ENCODE measurements around the gene CHERP. TPM values are rescaled to one million over a fixed set of nuclear protein-coding genes. Genes with fewer than 3 reads are reported as not detected.

The CHERP gene
- total and polyA plus RNA-seq, 7 experiments from 2014 or later = 10.4 to 80.7 (median 60.4) TPM

GRCh38 chr19:16524991-16525734, 17.1 kb downstream of the CHERP start:
- Mint-ChIP-seq H3K36me3 (peaks cover 0 to 40% (median 8%) of the 10 kb centered on the region in 5 donors), H3K27ac (no peak overlapping the region), H3K9me3 (no peaks in the 10 kb centered on the region), H3K27me3 (no peaks in the 10 kb centered on the region), H3K4me1 (no peaks in the 10 kb centered on the region), H3K4me3 (no peak overlapping the region)
- Histone ChIP-seq H3K9me3 (ENCODE audit: control insufficient read depth in 2 of 3, low read length in 3 of 3) (no peaks in the 10 kb centered on the region), H3K36me3 (ENCODE audit: control insufficient read depth in 2 of 3, insufficient read depth in 3 of 3, low read length in 3 of 3) (peaks cover 15 to 98% (median 21%) of the 10 kb centered on the region in 3 experiments), H3K27ac (ENCODE audit: low read depth, low read length) (no peak overlapping the region), H3K4me1 (ENCODE audit: control insufficient read depth in 2 of 2, insufficient read depth in 2 of 2, low read length in 2 of 2) (no peaks in the 10 kb centered on the region), H3K4me3 (ENCODE audit: low read length) (no peak overlapping the region), H3K27me3 (ENCODE audit: control insufficient read depth in 2 of 2, insufficient read depth in 2 of 2, low read length in 2 of 2) (no peaks in the 10 kb centered on the region)
- intact Hi-C loops (cut with micrococcal nuclease) = loop anchor here in 1 of 2 donors (5.0 kb wide), 1 partner anchor 102 kb away; the partner anchor contains the start of gene MED26
- no peak for DNase-seq
- CTCF ChIA-PET = no interaction called here
- ATAC-seq = no peak
- POLR2A ChIA-PET = no interaction called here

GRCh38 chr19:16522559-16523377, 19.5 kb downstream of the CHERP start:
- ATAC-seq (no peak), DNase-seq (no peak)
- Histone ChIP-seq H3K27me3 (ENCODE audit: control insufficient read depth in 2 of 2, insufficient read depth in 2 of 2, low read length in 2 of 2) (no peaks in the 10 kb centered on the region), H3K27ac (ENCODE audit: low read depth, low read length) (no peak overlapping the region), H3K9me3 (ENCODE audit: control insufficient read depth in 2 of 3, low read length in 3 of 3) (no peaks in the 10 kb centered on the region), H3K36me3 (ENCODE audit: control insufficient read depth in 2 of 3, insufficient read depth in 3 of 3, low read length in 3 of 3) (peaks cover 15 to 97% (median 20%) of the 10 kb centered on the region in 3 experiments), H3K4me1 (ENCODE audit: control insufficient read depth in 2 of 2, insufficient read depth in 2 of 2, low read length in 2 of 2) (no peaks in the 10 kb centered on the region), H3K4me3 (ENCODE audit: low read length) (no peak overlapping the region)
- Mint-ChIP-seq H3K4me1 (no peaks in the 10 kb centered on the region), H3K9me3 (no peaks in the 10 kb centered on the region), H3K27me3 (no peaks in the 10 kb centered on the region), H3K27ac (peak overlapping the region in 1 of 9 donors; percentile 56), H3K4me3 (no peak overlapping the region), H3K36me3 (peaks cover 0 to 46% (median 14%) of the 10 kb centered on the region in 5 donors)
- POLR2A ChIA-PET = interaction anchor here (1.2 kb wide), 1 partner anchor 20 kb away, joined by 3 read pairs; no protein-coding TSS in a partner anchor
- intact Hi-C loops (cut with micrococcal nuclease) = no loop called here
- CTCF ChIA-PET = interaction anchor here (0.7 kb wide), 1 partner anchor 528 kb away, joined by 3 read pairs; no protein-coding TSS in a partner anchor

- POLR2A ChIA-PET = interaction anchor here (1.2 kb wide), 1 partner anchor 21 kb away, joined by 3 read pairs; no protein-coding TSS in a partner anchor
- DNase-seq = no peak
- H3K27me3 Mint-ChIP-seq = no peaks in the 10 kb centered on the region
- ATAC-seq = no peak
- no peak overlapping the region for H3K4me3 Mint-ChIP-seq
- H3K27me3 ChIP-seq (ENCODE audit: control insufficient read depth in 2 of 2, insufficient read depth in 2 of 2, low read length in 2 of 2) = no peaks in the 10 kb centered on the region
- CTCF ChIA-PET = no interaction called here
- H3K9me3 ChIP-seq (ENCODE audit: control insufficient read depth in 2 of 3, low read length in 3 of 3) = no peaks in the 10 kb centered on the region
- H3K27ac Mint-ChIP-seq = peak overlapping the region in 1 of 9 donors; percentile 58
- H3K36me3 Mint-ChIP-seq = peaks cover 0 to 42% (median 11%) of the 10 kb centered on the region in 5 donors
- H3K4me1 ChIP-seq (ENCODE audit: control insufficient read depth in 2 of 2, insufficient read depth in 2 of 2, low read length in 2 of 2) = peaks cover 0 to 9% of the 10 kb centered on the region in 2 donors
- H3K4me1 Mint-ChIP-seq = peaks cover 0 to 4% (median 0%) of the 10 kb centered on the region in 7 donors
- H3K9me3 Mint-ChIP-seq = no peaks in the 10 kb centered on the region
- no peak overlapping the region for H3K4me3 ChIP-seq (ENCODE audit: low read length)
- peaks cover 10 to 97% (median 18%) of the 10 kb centered on the region in 3 experiments for H3K36me3 ChIP-seq (ENCODE audit: control insufficient read depth in 2 of 3, insufficient read depth in 3 of 3, low read length in 3 of 3)
- H3K27ac ChIP-seq (ENCODE audit: low read depth, low read length) = no peak overlapping the region
- intact Hi-C loops (cut with micrococcal nuclease) = no loop called here
These were observed 20.4 kb downstream of the CHERP start for GRCh38 chr19:16521715-16522289.

- Mint-ChIP-seq H3K4me1 (peaks cover 0 to 4% (median 0%) of the 10 kb centered on the region in 7 donors), H3K27me3 (no peaks in the 10 kb centered on the region), H3K27ac (peak overlapping the region in 1 of 9 donors; percentile 38), H3K4me3 (no peak overlapping the region), H3K36me3 (peaks cover 0 to 42% (median 11%) of the 10 kb centered on the region in 5 donors), H3K9me3 (no peaks in the 10 kb centered on the region)
- Histone ChIP-seq H3K27me3 (ENCODE audit: control insufficient read depth in 2 of 2, insufficient read depth in 2 of 2, low read length in 2 of 2) (no peaks in the 10 kb centered on the region), H3K36me3 (ENCODE audit: control insufficient read depth in 2 of 3, insufficient read depth in 3 of 3, low read length in 3 of 3) (peaks cover 8 to 93% (median 16%) of the 10 kb centered on the region in 3 experiments), H3K4me1 (ENCODE audit: control insufficient read depth in 2 of 2, insufficient read depth in 2 of 2, low read length in 2 of 2) (peaks cover 0 to 11% of the 10 kb centered on the region in 2 donors), H3K9me3 (ENCODE audit: control insufficient read depth in 2 of 3, low read length in 3 of 3) (no peaks in the 10 kb centered on the region), H3K27ac (ENCODE audit: low read depth, low read length) (no peak overlapping the region), H3K4me3 (ENCODE audit: low read length) (no peak overlapping the region)
- no peak for ATAC-seq
- CTCF ChIA-PET = no interaction called here
- POLR2A ChIA-PET = no interaction called here
- no peak for DNase-seq
- intact Hi-C loops (cut with micrococcal nuclease) = no loop called here
These were observed 21.1 kb downstream of the CHERP start for GRCh38 chr19:16520986-16521624.

GRCh38 chr19:16520074-16520973, 21.9 kb downstream of the CHERP start:
- H3K4me3 Mint-ChIP-seq = no peak overlapping the region
- ChIA-PET CTCF (no interaction called here), POLR2A (no interaction called here)
- H3K27me3 Mint-ChIP-seq = no peaks in the 10 kb centered on the region
- intact Hi-C loops (cut with micrococcal nuclease) = no loop called here
- no peak overlapping the region for H3K27ac ChIP-seq (ENCODE audit: low read depth, low read length)
- H3K36me3 ChIP-seq (ENCODE audit: control insufficient read depth in 2 of 3, insufficient read depth in 3 of 3, low read length in 3 of 3) = peaks cover 8 to 85% (median 11%) of the 10 kb centered on the region in 3 experiments
- DNase-seq = no peak
- peaks cover 0 to 42% (median 11%) of the 10 kb centered on the region in 5 donors for H3K36me3 Mint-ChIP-seq
- H3K9me3 ChIP-seq (ENCODE audit: control insufficient read depth in 2 of 3, low read length in 3 of 3) = no peaks in the 10 kb centered on the region
- peak overlapping the region in 1 of 9 donors; percentile 51 for H3K27ac Mint-ChIP-seq
- H3K4me3 ChIP-seq (ENCODE audit: low read length) = no peak overlapping the region
- ATAC-seq = no peak
- peaks cover 0 to 4% (median 0%) of the 10 kb centered on the region in 7 donors for H3K4me1 Mint-ChIP-seq
- H3K4me1 ChIP-seq (ENCODE audit: control insufficient read depth in 2 of 2, insufficient read depth in 2 of 2, low read length in 2 of 2) = peaks cover 0 to 11% of the 10 kb centered on the region in 2 donors
- H3K27me3 ChIP-seq (ENCODE audit: control insufficient read depth in 2 of 2, insufficient read depth in 2 of 2, low read length in 2 of 2) = no peaks in the 10 kb centered on the region
- no peaks in the 10 kb centered on the region for H3K9me3 Mint-ChIP-seq

Data from naive thymus-derived CD4-positive, alpha-beta T cell (primary cell).